ENCODE results near the gene CLK1. TPM values are rescaled to one million over a fixed set of nuclear protein-coding genes. Genes with fewer than 3 reads are reported as not detected.

Gene CLK1
- total and polyA plus RNA-seq, 2 of the 13 experiments (the other 11 are each of a cell fraction or from before 2014, with no cell fraction given) = 66.6 to 101 TPM

DNA sequence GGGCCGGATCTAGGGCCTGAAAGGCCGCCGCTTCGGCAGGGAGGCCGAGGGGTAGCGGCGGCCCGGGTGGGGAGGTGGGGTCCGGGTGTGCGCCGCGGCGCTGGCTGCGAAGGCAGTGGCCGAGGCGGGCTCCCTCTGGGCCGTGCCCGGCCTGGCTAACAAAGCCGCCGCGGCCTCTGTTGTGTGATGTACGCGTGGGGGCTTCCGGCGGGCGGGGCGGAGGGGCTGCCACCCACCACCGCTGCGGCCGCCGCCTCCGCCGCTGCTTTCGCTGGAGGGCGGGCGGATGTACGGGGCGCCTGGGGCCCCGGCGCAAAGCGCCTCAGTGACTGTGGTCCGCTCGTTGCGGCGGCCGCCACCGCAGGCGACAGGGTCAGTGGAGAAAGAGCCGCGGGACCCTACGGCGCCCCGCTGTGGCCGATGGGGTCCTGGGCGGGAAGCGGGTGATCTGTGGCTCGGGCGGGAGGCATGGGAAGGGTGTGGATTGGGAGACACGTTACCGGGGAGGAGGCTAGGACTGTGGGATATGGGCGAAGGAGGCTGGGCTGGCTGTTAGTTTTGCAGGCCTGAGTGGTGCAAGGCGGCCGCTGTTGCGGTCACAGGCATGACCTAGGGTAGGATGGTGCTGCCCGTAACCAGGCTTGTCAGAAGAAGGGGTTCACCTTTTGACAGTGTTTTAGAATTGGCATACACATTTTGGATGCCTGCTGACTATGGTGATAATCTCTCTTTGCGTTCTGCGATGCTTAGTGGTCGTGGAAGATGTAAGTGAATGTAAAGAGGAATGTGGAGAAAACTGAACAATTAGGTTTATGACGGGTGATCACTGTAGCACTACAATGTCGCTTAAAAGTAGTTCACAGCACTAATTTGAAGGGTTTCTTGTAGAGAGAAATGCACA lies 52.1 kb downstream of the CLK1 start (continued):
- no peak for TF ChIP-seq ZNF720 (CRISPR knock-in tag; IDR thresholded peaks at IDR 0.05)
- TF ChIP-seq SP5 (CRISPR knock-in tag; IDR thresholded peaks at IDR 0.05; ENCODE audit: borderline replicate concordance, low read depth) = no peak
- TF ChIP-seq ISX (CRISPR knock-in tag; conservative IDR thresholded peaks at IDR 0.05) = no peak
- no peak for TF ChIP-seq ZNF619 (CRISPR knock-in tag; IDR thresholded peaks at IDR 0.05)
- no peak for TF ChIP-seq U2AF1 (optimal IDR thresholded peaks at IDR 0.05; ENCODE audit: low read depth, low read length)
- no peak for TF ChIP-seq ZSCAN30 (CRISPR knock-in tag; IDR thresholded peaks at IDR 0.05)
- peak; percentile 51; the same call in 1 of the 2 replicates for TF ChIP-seq SIN3A (IDR thresholded peaks at IDR 0.05; ENCODE audit: borderline replicate concordance, low read depth, low read length)
- TF ChIP-seq ZNF24 (IDR thresholded peaks at IDR 0.05) = no peak
- TF ChIP-seq CENPX (CRISPR knock-in tag; IDR thresholded peaks at IDR 0.05) = no peak
- no peak for TF ChIP-seq MAFF (IDR thresholded peaks at IDR 0.05; ENCODE audit: low read depth, low read length)
- no peak for TF ChIP-seq MAFK (conservative IDR thresholded peaks at IDR 0.05 in 1 of 2, IDR thresholded peaks at IDR 0.05 in 1 of 2; ENCODE audit: low read length in 2 of 2)
- peak; percentile 70 for TF ChIP-seq ZNF761 (CRISPR knock-in tag; conservative IDR thresholded peaks at IDR 0.05)
- no peak for TF ChIP-seq ZNF446 (CRISPR knock-in tag; IDR thresholded peaks at IDR 0.05)
- no peak for TF ChIP-seq ARID2 (CRISPR knock-in tag; IDR thresholded peaks at IDR 0.05; ENCODE audit: borderline replicate concordance)
- no peak for TF ChIP-seq TBP (CRISPR knock-in tag; IDR thresholded peaks at IDR 0.05)
- no peak for TF ChIP-seq MTF1 (CRISPR knock-in tag; IDR thresholded peaks at IDR 0.05)
- TF ChIP-seq TBX2 (CRISPR knock-in tag; IDR thresholded peaks at IDR 0.05; ENCODE audit: borderline replicate concordance) = 0 out of 2 replicates have a peak, but pooled peaks have one; percentile 11
- TF ChIP-seq GABPB1 (CRISPR knock-in tag; IDR thresholded peaks at IDR 0.05) = no peak; the same call in 1 of the 2 replicates
- TF ChIP-seq, protein P1, sequence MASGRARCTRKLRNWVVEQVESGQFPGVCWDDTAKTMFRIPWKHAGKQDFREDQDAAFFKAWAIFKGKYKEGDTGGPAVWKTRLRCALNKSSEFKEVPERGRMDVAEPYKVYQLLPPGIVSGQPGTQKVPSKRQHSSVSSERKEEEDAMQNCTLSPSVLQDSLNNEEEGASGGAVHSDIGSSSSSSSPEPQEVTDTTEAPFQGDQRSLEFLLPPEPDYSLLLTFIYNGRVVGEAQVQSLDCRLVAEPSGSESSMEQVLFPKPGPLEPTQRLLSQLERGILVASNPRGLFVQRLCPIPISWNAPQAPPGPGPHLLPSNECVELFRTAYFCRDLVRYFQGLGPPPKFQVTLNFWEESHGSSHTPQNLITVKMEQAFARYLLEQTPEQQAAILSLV (CRISPR knock-in tag; IDR thresholded peaks at IDR 0.05; ENCODE audit: borderline replicate concordance) = peak; percentile 35; the same call in 1 of the 2 replicates
- TF ChIP-seq MAF1 (CRISPR knock-in tag; IDR thresholded peaks at IDR 0.05; ENCODE audit: borderline replicate concordance) = no peak; the same call in 1 of the 2 replicates
- no peak for TF ChIP-seq ATM (IDR thresholded peaks at IDR 0.05; ENCODE audit: borderline replicate concordance)
- TF ChIP-seq, protein P2, sequence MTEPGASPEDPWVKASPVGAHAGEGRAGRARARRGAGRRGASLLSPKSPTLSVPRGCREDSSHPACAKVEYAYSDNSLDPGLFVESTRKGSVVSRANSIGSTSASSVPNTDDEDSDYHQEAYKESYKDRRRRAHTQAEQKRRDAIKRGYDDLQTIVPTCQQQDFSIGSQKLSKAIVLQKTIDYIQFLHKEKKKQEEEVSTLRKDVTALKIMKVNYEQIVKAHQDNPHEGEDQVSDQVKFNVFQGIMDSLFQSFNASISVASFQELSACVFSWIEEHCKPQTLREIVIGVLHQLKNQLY (CRISPR knock-in tag; IDR thresholded peaks at IDR 0.05) = no peak
- peak; percentile 34 for TF ChIP-seq ZSCAN31 (CRISPR knock-in tag; IDR thresholded peaks at IDR 0.05; ENCODE audit: low read depth)
- no peak for TF ChIP-seq RFX5 (IDR thresholded peaks at IDR 0.05; ENCODE audit: low read depth, low read length)
- TF ChIP-seq ZNF775 (CRISPR knock-in tag; IDR thresholded peaks at IDR 0.05; ENCODE audit: borderline replicate concordance) = 0 out of 2 replicates have a peak, but pooled peaks have one; percentile 23
- TF ChIP-seq KLF11 (CRISPR knock-in tag; IDR thresholded peaks at IDR 0.05) = no peak
- TF ChIP-seq, protein P3, sequence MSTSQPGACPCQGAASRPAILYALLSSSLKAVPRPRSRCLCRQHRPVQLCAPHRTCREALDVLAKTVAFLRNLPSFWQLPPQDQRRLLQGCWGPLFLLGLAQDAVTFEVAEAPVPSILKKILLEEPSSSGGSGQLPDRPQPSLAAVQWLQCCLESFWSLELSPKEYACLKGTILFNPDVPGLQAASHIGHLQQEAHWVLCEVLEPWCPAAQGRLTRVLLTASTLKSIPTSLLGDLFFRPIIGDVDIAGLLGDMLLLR (CRISPR knock-in tag; IDR thresholded peaks at IDR 0.05) = no peak; the same call in 1 of the 2 replicates
- TF ChIP-seq, protein P4, sequence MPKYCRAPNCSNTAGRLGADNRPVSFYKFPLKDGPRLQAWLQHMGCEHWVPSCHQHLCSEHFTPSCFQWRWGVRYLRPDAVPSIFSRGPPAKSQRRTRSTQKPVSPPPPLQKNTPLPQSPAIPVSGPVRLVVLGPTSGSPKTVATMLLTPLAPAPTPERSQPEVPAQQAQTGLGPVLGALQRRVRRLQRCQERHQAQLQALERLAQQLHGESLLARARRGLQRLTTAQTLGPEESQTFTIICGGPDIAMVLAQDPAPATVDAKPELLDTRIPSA (CRISPR knock-in tag; IDR thresholded peaks at IDR 0.05; ENCODE audit: borderline replicate concordance) = no peak
